GM18870 (cell line): ENCODE results near the gene ATP8A1.
A peak's percentile ranks its signal among the peaks of the same experiment; 100 is the strongest.
"Not testable (repeated sequence)": the region's sequence is repeated elsewhere in the genome, so short reads cannot be mapped to it uniquely, and the experiment has no call there.

Experiments used
- ATAC-seq: cut with Tn5 transposase; IDR thresholded peaks from one replicate; pipeline ENCODE4 v1.9.1; 2021; ENCODE audit warnings: moderate library complexity; ENCODE audit not compliant: unreplicated experiment

The ATP8A1 gene

DNA sequence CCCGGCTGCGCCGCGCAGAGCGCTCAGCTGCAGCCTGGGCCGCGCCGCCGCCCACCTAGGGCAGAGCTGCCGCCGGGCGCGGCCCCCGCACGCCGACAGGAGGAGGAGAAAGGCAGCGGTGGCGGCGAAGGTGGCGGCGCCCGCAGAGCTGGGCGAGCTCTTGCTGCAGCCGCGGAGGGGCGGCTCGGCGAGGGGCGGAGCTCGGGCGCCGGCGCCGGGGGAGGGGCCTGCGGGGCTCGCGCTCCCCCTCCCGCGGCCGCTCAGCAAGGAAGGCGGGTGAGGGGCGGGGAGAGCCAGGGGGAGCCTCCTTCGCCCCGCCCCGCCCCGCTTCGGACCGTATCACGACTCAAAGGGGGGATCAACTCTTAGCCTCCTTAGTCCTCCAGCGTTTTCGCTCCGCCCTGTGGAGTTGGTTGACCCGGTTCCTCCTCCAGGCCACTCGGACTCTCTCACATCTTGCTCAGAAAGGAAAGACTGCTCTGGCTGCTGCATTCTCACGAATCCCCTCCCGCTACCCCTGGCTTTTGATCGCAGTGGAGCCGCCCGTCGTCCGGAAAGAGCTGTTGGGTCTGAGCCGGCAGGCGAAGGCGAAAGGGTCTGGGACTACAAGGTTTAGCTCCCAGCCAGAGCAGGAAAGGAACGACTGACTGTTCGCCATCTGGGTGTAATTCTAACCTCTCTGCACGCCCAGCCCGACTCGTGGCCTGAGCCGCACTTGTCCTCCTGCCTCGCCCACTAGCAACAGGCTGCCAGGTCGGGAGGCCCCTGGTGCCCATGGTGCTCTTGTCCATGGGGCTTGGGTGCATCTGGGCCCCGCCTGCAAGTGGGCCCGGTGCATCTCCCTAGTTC is at the start of gene ATP8A1:
ATP8A1 (minus strand) TSS at position 162 of the 849 bp plus-strand sequence. CDS start 232 bp downstream, outside the sequence.
- ATAC-seq, result peak; percentile 50

DNA sequence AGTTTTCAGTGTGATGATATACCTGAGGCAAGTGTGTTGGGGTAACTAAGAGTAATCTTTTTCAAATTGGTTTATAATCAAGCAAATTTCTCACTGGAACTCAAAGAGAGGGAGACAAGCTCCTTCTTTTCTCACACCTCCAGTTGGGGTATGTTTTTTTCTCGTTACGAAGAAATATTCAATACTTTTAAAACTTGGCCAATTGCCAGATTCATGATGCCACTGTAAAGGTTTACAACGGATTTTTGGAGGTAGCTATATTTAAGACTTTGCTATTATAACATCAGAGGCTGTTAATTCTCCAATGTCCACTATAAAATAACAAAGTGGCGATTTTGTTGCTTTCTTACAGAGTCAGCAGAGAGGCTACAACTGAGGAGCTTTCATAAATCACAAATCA is 49.2 kb upstream of the ATP8A1 start:
- no peak for ATAC-seq

DNA sequence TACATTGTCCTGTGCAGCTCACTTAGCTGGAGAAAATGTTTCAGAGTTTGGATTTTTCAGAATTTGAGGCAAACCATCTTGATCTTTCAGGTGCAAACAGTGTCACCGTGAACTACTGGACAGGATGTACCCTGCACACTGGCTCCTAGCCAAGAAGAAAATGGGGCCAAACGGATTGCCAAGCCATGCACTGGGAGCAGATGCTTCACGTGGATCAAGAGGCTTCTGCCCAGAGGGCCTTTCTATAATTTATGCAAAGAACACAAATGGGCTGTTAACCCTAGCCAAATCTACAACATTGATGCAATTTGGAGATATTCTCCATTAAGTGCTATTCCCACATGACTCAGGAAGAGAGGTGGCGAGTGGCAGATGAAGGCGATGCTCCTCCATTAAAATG is 46.9 kb upstream of the ATP8A1 start:
- no peak for ATAC-seq

DNA sequence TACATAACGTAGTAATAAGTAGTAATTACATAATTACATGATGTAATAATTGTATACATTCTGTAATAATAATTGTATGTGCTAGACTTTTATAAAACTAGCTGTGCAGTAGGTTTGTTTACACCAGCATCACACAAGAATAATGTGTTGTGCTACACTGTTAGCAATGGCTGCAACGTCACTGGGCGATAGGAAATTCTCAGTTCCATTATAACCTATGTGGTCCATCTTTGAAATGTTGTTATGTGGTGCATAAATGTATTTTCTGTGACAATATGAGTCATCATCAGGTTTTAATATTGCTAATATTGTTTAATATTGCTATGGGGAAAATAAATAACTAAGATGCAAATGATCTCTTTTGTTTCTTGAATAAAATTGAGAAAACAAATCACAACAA is 46.0 kb upstream of the ATP8A1 start:
- ATAC-seq, result no peak

DNA sequence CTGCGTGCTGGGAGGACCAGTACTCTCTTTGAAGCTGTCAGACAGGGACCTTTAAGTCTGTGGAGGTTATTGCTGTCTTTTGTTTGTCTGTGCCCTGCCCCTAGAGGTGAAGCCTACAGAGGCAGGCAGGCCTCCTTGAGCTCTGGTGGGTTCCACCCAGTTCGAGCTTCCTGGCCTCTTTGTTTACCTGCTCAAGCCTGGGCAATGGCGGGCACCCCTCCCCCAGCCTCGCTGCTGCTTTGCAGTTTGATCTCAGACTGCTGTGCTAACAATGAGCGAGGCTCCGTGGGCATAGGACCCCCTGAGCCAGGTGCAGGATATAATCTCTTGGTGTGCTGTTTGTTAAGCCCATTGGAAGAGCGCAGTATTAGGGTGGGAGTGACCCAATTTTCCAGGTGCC is 44.9 kb upstream of the ATP8A1 start:
- not testable (repeated sequence) for ATAC-seq

DNA sequence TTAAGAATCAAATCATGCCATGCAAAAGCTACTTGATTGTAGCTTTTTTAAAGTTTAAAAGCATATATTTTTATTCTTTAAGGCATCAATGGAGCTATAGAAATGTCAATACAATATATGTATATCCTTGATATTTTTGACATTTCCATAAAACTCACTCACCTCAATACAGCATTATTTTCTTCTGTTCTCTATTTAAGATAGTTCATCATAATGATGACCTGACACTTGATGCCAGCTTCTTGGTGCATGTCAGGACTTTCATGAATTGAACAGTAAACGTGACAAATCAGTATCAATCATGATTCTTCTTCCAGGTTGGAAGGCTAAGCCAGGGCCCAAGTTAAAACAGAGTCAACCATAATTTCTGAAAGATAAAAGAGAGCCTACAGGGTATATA is 33.6 kb upstream of the ATP8A1 start:
- no peak for ATAC-seq

DNA sequence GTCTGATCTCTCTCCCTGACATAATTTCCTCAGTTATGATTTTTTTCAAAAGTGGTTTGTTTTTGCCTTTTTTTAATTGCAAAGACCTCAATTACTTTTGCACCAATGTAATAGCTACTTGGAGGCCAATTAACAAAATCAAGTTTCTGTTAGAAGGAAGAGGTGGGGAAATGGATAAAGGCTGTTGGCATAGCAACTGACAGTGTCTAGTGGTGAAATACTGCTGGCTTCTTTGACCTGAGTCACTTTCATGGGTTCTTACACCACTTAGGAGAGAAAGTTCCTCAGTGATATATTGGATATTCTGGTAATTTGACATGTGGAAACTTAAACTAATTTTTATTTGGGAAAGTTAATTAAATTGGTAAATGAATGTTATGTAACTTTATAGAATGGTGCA is 26.5 kb upstream of the ATP8A1 start:
- no peak for ATAC-seq

DNA sequence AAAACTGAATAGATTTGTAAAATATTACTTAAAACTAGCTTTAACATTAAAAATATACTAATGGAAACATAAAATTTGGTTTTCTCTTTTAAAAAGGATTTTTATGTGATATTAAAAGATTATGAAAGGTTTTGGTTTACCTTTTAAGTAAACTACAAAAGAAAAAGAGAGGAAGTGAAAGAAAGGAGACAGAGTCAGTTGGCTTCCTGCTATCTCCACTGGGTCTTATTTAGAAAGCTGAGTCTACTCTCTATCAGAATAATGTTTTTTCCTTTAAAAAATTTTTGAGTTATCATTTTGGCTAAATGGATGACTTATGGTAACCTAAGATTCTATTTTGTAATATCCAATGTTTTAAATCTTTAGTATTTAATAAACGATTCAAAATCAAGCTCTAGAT is 21.6 kb upstream of the ATP8A1 start:
- ATAC-seq, result no peak

DNA sequence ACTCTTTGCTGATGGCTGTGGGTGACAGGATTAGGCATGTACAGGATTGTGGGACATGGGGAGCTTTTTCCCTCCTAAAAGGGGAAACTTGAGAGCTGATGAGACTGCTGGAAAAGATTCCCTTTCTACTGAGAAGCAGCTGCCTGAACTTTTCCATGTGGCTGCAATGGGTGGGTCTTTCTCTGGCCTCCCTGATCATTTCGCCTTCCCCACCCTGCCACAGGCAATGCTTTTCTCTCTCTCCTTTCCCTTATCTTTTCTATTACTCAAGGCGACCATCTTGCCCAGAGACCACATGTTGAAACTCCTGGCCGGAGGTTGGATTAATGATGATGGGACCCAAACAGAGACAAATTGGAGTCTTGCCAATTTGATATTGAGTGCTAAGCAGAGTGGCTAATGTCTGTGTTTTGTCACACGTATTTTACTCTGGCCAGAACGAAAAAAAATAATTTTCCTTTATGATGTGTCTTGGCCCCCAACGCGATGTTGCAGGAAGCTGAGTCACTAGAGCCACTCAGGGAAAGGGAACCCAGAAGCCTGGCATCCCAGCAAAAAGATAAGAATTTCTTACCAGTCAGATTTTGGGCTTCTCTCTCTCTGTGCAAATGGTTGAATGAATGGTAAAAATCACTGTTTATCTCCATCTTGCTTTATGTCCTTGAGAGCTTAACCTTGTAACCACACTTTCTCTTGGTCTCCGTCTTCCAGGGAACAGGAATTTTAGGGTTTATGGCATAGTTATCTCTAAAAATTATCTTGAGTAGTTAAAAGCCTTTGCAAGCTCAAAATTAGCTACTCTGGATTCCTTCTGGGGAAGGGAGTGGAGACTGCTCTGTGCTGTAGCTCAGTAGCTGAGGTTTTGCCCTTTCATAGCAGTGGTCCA is 19.4 kb upstream of the ATP8A1 start:
- no peak for ATAC-seq

DNA sequence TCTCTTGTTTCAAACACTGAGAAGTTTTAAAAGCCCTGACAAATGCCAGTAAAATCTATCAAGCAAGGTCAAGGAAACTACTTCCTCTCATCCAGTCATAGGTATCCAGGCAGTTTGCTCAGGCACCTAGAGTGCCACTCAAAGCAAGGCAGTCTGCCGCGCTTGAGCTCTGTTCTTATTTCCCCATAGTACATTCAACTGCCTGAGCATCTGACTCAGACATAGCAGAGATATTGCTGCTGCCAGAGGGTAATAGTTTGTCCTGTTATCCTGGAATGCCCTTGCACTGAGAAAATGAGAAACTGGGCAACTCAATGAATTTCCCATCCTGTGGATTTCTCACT is 16.1 kb upstream of the ATP8A1 start:
- ATAC-seq, result no peak

DNA sequence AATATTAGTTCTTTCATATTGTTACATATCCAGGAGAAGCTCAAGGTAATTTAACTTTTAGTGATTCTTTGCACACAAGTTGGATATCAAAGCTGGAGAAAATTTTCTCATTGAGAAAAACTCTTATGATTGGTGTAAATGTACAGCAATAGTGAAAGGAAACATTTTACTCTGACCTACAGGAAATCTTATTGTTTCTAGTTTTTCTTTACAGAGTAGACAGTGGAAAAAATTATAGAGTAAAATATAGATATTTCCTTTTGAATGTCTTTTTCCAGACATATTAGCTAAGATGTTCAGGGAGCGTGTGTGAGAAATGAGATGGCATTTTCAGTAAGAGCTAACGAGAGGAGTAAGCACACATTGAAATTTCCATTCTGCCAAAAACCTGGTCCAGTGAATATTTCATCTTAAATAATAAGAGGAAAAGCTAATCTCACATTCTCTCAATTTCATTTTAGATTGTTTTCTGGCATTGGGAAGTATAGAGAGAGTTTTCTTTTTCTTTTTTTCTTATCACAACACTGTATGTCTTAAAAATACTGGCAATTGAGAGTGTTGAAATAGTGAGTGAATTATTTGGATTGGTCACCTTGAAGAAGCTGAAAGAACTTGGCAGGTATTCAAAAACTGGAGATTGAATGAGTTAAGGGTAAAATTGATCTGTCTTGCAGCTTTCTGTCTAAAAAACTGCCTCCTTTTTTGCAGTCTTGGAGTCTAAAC is 15.6 kb upstream of the ATP8A1 start:
- no peak for ATAC-seq

DNA sequence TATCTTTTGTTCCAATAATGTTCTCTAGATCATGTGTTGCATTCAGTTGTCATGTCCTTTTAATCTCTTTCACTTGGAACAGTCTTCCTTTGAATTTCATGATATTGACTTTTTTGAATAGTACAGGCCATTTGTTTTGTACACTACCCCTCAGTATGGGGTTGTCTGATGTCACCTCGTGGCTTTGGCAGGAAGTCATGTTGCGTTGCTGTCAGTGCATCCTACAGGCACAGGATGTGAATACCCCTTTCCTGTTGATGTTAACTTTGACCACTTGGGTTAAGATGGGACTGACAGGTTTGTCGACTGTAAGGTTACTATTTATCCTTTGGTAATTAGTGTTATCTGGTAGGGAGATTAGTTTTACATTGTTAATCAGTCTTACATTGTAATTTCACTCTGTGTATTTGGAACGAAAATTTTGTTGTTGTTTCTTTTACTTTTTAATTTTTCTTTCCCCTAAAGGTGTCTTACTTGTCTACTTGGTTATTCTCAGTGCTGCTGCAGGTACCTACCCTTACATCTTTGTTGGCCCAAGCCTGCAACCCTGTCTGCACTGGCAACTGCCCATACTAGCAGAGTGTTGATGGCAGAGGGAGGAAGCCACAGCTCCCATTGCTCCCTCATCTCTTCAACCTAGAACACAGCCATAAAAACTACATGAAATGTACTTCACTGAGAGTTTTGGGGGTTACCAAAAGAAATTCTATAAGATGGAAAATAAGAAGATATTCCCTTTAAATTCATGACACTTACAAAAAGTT is 14.7 kb upstream of the ATP8A1 start:
- ATAC-seq, result peak; percentile 76

DNA sequence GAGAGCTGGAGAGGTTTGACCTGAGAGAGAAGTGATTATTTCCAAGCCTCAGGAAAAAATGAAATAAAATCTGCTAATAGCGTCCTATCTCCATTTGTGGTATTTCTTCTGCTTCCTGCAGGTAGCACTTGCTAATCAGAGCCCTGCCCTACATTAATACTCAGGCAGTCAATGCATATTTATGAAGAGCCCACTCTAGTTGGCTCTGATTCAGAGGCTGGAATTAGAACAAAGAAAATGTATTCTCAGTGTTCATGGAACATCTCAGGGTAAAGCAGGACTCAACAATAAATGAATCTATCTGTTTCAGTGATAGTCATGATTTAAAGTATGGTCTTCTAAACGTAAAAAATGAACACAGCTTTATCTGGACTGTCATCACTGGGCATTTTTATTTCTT is 1.4 kb upstream of the ATP8A1 start:
- ATAC-seq, result no peak

DNA sequence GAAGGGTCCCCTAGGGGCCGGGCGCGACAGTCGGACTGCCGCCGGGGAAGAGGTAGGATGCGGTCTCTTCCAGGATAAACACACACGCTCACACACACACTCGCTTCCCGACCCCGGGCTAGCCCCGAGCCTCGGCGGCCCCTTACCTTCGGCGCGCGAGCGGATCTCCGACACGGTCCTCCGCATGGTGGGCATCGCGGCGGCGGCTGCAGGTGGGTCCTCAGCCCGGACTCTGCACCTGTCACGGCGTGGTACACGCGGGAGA is 294 bp downstream of the ATP8A1 start:
- ATAC-seq, result peak; percentile 13

DNA sequence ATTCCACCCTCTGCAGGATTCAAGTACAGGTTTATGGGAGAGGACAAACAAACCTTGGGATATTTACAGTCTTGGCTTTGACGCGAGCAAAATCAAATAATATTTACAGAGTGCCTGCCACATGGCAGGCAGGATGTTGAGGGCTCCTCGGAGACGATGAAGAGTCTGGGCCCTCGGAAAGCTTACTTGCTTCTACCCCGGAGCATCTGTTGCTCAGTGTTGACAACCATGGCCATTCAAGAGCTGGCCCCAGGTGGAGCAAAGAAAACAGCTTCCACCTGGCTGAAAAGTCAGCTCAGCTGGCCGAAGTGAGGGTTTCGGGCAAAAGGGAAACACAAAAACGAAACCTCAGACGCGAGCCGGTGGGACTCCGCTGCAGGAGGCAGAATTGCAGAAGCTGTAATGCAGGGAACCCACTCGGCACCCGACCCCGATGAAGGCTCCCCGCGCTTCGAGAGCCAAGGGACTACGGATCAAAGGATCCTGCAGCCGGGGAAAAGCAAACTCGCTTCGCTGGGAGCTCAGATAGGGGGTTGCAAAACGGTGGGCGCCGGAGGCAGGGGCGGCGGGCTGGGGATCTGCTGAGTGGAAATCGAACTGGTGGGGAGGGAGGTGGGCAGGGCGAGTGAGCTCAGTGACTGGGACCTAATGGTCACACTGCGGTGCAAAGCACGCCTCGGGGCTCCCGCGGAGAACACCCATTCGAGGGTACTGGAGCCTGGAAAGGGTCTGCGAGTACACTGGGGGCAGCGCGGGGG is 805 bp downstream of the ATP8A1 start:
- peak; percentile 20 for ATAC-seq

DNA sequence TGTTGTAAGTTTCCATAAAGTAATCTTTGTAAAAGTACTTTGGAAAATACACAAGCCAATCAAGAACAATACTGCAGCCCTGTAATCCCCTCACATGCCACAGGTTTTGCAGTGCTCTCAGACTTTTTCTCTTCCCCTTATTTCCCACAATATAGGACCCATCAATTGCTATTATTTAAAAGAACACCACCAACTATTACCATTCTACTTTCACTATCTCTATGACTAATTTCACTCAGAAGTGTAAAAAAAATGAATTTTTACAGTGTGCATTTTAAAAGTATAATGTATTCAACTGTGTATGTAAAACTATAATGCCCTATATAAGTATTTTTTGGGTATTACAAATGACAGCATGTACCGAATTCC is 1.7 kb downstream of the ATP8A1 start:
- peak; percentile 17 for ATAC-seq

DNA sequence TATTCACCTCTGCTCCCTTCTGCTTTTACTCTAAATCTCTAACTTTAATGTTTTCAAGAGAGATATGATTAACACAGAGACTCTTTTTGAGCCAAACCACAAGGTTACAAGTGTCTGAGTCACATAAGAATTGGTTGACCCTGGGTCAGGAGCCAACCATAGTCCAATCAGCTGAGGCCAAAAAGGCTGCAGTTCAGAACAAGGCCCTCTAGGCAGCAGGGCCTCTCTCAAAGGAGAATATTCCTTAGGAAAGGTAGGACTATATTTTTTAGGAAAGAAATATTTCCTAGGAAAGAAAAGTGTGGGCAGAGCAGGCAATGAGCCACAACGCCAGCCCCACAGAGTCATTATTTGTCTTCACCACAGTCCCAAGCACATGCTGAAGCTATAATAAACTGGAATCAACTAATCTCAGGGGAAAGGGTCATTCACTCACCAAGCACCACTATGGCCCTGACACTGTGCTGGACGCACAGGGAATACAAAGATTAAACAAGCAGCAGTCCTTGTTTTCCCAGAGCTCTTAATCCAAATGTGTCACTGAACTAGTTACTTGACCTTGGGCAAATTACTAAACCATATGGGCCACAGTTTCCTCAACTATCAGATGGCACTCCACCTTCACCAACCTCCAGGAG is 2.2 kb downstream of the ATP8A1 start:
- ATAC-seq, result peak; percentile 34

DNA sequence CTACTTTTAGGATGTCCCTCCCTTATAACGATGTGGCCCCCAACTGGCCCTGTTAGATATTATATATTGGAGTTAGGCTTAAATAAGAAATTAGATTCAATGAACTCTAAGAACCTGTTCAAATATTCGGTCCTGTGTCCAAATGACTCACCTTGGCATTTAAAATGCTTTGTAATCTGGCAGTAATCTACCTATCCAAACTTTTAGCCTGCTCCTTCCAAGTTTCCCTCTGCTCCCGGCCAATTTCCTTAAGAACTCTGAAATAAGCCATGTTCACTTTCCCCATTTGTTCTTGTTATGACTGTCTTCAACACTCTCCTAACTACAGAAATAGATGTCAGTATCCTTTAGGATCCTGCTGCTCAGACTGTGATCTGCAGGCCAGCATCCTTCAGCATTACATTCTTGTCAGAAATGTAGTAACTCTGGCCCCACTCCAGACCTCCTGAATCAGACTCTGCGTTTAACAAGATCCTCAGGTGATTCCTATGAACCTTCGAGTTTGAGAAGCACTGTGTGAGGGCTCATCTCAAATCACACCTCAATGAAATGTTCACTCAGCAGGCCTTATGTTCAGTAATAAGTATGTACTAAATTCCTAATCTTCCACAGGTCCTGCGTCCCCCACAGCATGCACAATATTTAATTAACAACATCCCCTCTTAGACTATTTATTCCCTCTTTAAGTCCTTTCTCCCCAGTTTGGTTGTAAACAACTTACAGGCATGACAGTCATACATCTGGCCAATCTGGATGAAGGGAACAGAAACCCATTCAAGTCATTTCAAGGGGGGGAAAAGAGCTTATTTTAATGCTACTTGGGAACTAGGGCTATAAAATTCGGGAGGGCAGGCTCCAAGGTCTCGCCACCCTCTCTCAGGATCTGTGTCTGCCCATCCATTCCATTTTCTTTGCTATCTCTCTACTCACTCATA is 3.0 kb downstream of the ATP8A1 start:
- ATAC-seq, result no peak
